Body of pancreas (tissue), 4 donors: ENCODE measurements around the gene ADAMTS15. TPM values are rescaled to one million over a fixed set of nuclear protein-coding genes. Genes with fewer than 3 reads are reported as not detected.

Experiments
- ATAC-seq: fragments of 150-250 bp; one replicate; pipeline ENCODE4 v1.9.1; 2016
- DNase-seq, 4 donors: peaks; one replicate each; pipeline ENCODE4 v3.0.0-alpha.2; 2019
- H3K27ac ChIP-seq, 4 donors: fragments of 200-600 bp; sonication (generic); 1 replicate in 3 of 4; 2 replicates in 1 of 4; pipeline versions ENCODE4 v1.5.1 to v1.6.1; 2016 to 2019; ENCODE audit warnings: mild to moderate bottlenecking in 1 of 4, mixed read lengths in 1 of 4, moderate library complexity in 1 of 4
- H3K27me3 ChIP-seq, 2 donors: fragments of 200-600 bp; sonication (generic); one replicate each; pipeline ENCODE4 v1.6.0; 2016; ENCODE audit warnings: mild to moderate bottlenecking in 1 of 2
- H3K36me3 ChIP-seq, 2 donors: fragments of 200-600 bp; sonication (generic); replicated peaks in 1 of 2; 2 replicates each; pipeline ENCODE4 v1.5.1; 2016; ENCODE audit warnings: low read depth in 2 of 2; ENCODE audit not compliant: insufficient read depth in 1 of 2
- H3K4me1 ChIP-seq: fragments of 200-600 bp; sonication (generic); one replicate; pipeline ENCODE4 v1.6.0; 2016
- H3K4me3 ChIP-seq, 2 donors: fragments of 200-600 bp; sonication (generic); 1 replicate in 1 of 2; 2 replicates in 1 of 2; pipeline ENCODE4 v1.5.1; 2016 to 2019
- H3K9me3 ChIP-seq, 3 donors: fragments of 200-600 bp; sonication (generic); 1 replicate in 2 of 3; 2 replicates in 1 of 3; pipeline ENCODE4 v1.5.1; 2016
- POLR2A ChIP-seq, 3 donors: fragments of 450-650 bp; IDR thresholded peaks; one replicate each; pipeline ENCODE4 v1.6.1; 2016; ENCODE audit warnings: antibody characterized with exemption in 3 of 3, mild to moderate bottlenecking in 2 of 3
- WGBS, 2 donors: methylation state at CpG; one replicate each; pipeline ENCODE4 v1.1.5; 2017; 5-methylcytosine and 5-hydroxymethylcytosine counted together
- intact Hi-C: fragments of 100-400 bp; cut with DNase I; formaldehyde crosslinking; loops from one replicate; pipeline ENCODE4 v1.15.1; 2023
- total RNA-seq, 2 donors: library from RNA; depleted of rRNA; stranded (reverse); fragments of >200 nt; gene quantifications; one replicate each; pipeline ENCODE4 v1.1.0, GENCODE V29; 2016
- TF ChIP-seq, protein P1 (sequence below), 7 experiments: fragments of 450-650 bp in 4 of 7; fragments of 200-600 bp in 3 of 7; sonication (generic) in 3 of 7; IDR thresholded peaks; one replicate each; pipeline ENCODE4 v1.5.1; 2016 to 2019; ENCODE audit warnings: antibody characterized with exemption in 7 of 7

ADAMTS15 gene
- total RNA-seq, 2 donors from 2014 or later: 0.52 to 5.3 TPM

DNA sequence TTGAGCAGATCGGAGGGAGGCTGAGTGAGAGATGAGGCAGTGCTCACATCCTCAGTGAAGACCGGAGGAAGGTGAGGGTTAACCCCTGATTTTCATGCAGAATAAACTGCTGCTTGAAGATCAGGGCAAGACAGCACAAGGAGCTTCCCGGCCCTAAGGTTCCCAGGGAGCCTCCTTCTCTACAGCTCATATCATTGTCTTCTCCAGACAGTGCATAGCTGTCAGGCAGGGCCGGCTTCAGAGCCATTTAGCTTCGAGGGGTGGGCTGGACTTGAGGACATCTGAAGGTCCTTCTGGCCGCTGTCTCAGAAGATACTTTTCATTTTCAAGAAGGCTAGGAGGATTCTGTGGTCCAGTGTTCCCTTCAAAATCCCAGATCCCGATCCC is 27.3 kb upstream of the ADAMTS15 start:
- Histone ChIP-seq H3K4me1 (no peaks in the 10 kb centered on the region), H3K4me3 (no peak overlapping the region), H3K9me3 (no peaks in the 10 kb centered on the region), H3K27me3 (no peaks in the 10 kb centered on the region), H3K36me3 (no peaks in the 10 kb centered on the region), H3K27ac (no peak overlapping the region)
- intact Hi-C loops: no loop called here
- ATAC-seq: no peak
- DNase-seq: no peak
- WGBS, 2 donors: 74 to 86% methylated on average over 3 to 7 of the region's 7 CpGs
- TF ChIP-seq, protein P1, sequence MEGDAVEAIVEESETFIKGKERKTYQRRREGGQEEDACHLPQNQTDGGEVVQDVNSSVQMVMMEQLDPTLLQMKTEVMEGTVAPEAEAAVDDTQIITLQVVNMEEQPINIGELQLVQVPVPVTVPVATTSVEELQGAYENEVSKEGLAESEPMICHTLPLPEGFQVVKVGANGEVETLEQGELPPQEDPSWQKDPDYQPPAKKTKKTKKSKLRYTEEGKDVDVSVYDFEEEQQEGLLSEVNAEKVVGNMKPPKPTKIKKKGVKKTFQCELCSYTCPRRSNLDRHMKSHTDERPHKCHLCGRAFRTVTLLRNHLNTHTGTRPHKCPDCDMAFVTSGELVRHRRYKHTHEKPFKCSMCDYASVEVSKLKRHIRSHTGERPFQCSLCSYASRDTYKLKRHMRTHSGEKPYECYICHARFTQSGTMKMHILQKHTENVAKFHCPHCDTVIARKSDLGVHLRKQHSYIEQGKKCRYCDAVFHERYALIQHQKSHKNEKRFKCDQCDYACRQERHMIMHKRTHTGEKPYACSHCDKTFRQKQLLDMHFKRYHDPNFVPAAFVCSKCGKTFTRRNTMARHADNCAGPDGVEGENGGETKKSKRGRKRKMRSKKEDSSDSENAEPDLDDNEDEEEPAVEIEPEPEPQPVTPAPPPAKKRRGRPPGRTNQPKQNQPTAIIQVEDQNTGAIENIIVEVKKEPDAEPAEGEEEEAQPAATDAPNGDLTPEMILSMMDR (IDR thresholded peaks at IDR 0.05): no peak
- no peak for TF ChIP-seq POLR2A (IDR thresholded peaks at IDR 0.05)

DNA sequence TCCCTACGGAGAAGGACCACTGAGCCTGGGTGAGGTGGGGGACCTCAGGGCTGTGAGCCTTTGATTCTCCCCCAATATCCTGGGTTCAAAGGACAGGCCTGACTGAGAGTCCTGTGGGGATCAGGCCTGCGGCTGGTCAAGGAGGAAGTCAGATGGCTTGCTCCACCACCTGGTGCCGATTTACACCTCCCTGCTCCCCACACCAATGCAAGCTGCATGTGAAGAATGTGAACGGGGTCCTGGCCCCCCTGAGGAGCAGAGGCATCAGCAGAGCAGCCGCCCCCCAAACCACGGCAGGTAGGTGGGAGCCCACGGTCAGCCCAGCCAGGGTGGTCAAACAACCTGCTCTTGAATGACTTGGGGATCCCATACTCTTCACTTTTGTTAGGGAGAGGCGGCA is 26.7 kb upstream of the ADAMTS15 start:
- TF ChIP-seq, protein P1 (IDR thresholded peaks at IDR 0.05): no peak
- TF ChIP-seq POLR2A (IDR thresholded peaks at IDR 0.05): no peak
- no peak overlapping the region for H3K27ac ChIP-seq
- H3K4me1 ChIP-seq: peaks cover under 1% of the 10 kb centered on the region
- intact Hi-C loops: no loop called here
- H3K4me3 ChIP-seq: no peak overlapping the region
- H3K36me3 ChIP-seq: no peaks in the 10 kb centered on the region
- ATAC-seq: no peak
- H3K27me3 ChIP-seq: no peaks in the 10 kb centered on the region
- WGBS, 2 donors: 73 to 74% methylated on average over 6 to 8 of the region's 8 CpGs
- H3K9me3 ChIP-seq: no peaks in the 10 kb centered on the region
- DNase-seq: no peak

DNA sequence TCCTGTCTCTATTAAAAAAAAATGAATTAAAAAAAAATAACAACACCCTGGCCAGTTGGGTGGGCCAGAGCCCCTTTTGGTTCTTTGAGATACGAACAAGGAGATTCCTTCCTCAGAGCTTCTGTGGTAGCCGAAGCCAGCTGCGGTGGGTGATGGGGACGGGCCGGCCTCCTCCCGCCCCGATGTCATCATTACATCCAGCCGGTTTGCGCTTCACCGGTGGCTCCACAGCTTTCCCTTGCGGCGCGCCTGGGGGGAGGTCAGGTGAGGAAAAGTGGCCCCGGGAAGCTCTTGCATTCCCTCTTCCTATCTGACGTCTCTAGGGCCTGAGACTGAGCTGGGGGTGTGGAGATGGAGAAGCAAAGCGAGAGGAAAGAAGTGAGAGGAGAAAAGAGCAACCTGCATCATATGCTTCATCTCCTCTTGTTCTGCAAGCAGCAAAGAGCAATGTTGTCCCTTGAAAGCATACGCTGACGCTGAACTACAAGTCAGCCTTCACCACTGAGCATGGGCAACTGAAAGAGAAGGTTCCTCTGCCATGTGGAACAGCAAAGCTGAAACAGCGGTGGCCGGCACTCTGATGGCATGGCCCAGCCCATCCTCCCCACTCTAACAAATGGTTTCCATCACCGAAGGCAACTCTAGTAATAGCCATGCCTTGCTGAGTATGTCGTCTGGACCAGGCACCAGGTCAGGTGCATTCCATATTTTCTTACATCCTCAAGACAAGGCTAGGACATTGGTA is 26.0 kb upstream of the ADAMTS15 start:
- TF ChIP-seq, protein P1 (IDR thresholded peaks at IDR 0.05): no peak
- no peak for TF ChIP-seq POLR2A (IDR thresholded peaks at IDR 0.05)
- DNase-seq (no peak), ATAC-seq (no peak)
- peaks cover 8% of the 10 kb centered on the region for H3K4me1 ChIP-seq
- intact Hi-C loops: no loop called here
- H3K36me3 ChIP-seq: no peaks in the 10 kb centered on the region
- H3K4me3 ChIP-seq: no peak overlapping the region
- 81 to 85% methylated on average over 22 of the region's 22 CpGs for WGBS, 2 donors
- peaks cover 0 to 7% of the 10 kb centered on the region in 2 donors for H3K27me3 ChIP-seq
- no peaks in the 10 kb centered on the region for H3K9me3 ChIP-seq
- H3K27ac ChIP-seq: no peak overlapping the region

DNA sequence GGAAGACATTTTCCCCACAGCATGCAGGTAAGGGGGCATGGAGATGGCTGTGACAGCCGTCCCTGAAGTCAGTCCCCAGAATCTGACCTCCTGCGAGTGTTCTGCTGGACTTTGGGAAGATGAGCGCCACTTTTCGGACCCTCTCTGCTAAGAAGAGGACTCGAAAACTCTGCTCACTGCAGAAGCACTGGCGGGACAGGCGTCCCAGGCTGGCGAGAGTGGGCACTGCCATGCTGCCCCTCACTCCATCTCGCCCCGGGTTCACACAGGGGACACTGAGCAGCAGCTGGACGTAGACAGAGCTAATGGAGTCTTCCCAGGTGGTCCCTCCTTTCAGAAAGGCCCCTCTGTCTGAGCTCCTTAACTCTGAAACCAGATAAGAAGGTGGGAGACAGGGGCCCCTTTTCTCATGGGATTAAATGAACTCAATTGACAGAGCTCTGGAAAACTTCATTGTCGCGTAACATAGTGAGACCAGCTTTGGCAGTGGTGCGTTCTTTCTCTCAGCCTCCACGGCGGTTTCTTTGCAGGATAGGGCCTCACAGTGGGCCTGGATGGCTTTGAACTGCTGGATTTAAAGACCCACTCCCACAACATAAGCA is 24.8 kb upstream of the ADAMTS15 start:
- no peak for DNase-seq
- intact Hi-C loops: no loop called here
- peaks cover 17% of the 10 kb centered on the region for H3K4me1 ChIP-seq
- ATAC-seq: no peak
- no peak overlapping the region for H3K27ac ChIP-seq
- no peak for TF ChIP-seq POLR2A (IDR thresholded peaks at IDR 0.05)
- TF ChIP-seq, protein P1 (IDR thresholded peaks at IDR 0.05): no peak
- WGBS, 2 donors: 83 to 84% methylated on average over 10 to 16 of the region's 16 CpGs
- H3K36me3 ChIP-seq: no peaks in the 10 kb centered on the region
- no peaks in the 10 kb centered on the region for H3K9me3 ChIP-seq
- H3K4me3 ChIP-seq: no peak overlapping the region
- peaks cover 0 to 12% of the 10 kb centered on the region in 2 donors for H3K27me3 ChIP-seq
